SK-N-SH (cell line): ENCODE data around the gene USP46.

Experiments used
- EP300 ChIP-seq, 2 experiments: IDR thresholded peaks; 2 replicates each; pipeline versions ENCODE4 v1.4.0 to v1.6.1; 2012; ENCODE audit warnings: borderline replicate concordance in 1 of 2, low read depth in 1 of 2, low read length in 1 of 2
- PBX3 ChIP-seq: IDR thresholded peaks from 2 replicates; pipeline ENCODE4; 2012
- POLR2AphosphoS5 ChIP-seq: IDR thresholded peaks from 2 replicates; pipeline ENCODE4 v1.6.1; 2012; ENCODE audit warnings: low read depth, low read length
- SMC3 ChIP-seq: IDR thresholded peaks from 2 replicates; pipeline ENCODE4 v1.6.1; 2012; ENCODE audit warnings: low read depth, low read length, improper control_type of control experiment
- TAF1 ChIP-seq: IDR thresholded peaks from 2 replicates; pipeline ENCODE4 v1.6.1; 2012; ENCODE audit warnings: low read depth, mild to moderate bottlenecking, low read length, moderate library complexity, borderline replicate concordance
- USF2 ChIP-seq: fragments of 150-350 bp; IDR thresholded peaks from 2 replicates; pipeline ENCODE4 v1.6.1; 2017; ENCODE audit warnings: antibody characterized with exemption, low read length, low read depth, borderline replicate concordance
- TF ChIP-seq, protein P1 (sequence below): fragments of 200-600 bp; sonication (generic); IDR thresholded peaks from 2 replicates; pipeline ENCODE4 v1.6.1; 2017; ENCODE audit warnings: antibody characterized with exemption, mild to moderate bottlenecking, moderate library complexity

GRCh38 chr4:52588097-52588496 is 71.0 kb downstream of the USP46 start:
- TF ChIP-seq TAF1 (no peak), POLR2AphosphoS5 (no peak), SMC3 (peak; percentile 43; the same call in 1 of the 2 replicates), EP300 (IDR thresholded peaks at IDR 0.05; ENCODE audit: borderline replicate concordance in 1 of 2, low read depth in 1 of 2, low read length in 1 of 2) (no peak), USF2 (no peak), PBX3 (no peak)
- TF ChIP-seq, protein P1, sequence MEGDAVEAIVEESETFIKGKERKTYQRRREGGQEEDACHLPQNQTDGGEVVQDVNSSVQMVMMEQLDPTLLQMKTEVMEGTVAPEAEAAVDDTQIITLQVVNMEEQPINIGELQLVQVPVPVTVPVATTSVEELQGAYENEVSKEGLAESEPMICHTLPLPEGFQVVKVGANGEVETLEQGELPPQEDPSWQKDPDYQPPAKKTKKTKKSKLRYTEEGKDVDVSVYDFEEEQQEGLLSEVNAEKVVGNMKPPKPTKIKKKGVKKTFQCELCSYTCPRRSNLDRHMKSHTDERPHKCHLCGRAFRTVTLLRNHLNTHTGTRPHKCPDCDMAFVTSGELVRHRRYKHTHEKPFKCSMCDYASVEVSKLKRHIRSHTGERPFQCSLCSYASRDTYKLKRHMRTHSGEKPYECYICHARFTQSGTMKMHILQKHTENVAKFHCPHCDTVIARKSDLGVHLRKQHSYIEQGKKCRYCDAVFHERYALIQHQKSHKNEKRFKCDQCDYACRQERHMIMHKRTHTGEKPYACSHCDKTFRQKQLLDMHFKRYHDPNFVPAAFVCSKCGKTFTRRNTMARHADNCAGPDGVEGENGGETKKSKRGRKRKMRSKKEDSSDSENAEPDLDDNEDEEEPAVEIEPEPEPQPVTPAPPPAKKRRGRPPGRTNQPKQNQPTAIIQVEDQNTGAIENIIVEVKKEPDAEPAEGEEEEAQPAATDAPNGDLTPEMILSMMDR, result peak; percentile 54
